ENCODE results near the gene EZH2. TPM values are rescaled to one million over a fixed set of nuclear protein-coding genes. Genes with fewer than 3 reads are reported as not detected.

EZH2 gene
- total and polyA plus RNA-seq, 2 donors from 2014 or later, result 1.6 to 4.7 TPM

DNA sequence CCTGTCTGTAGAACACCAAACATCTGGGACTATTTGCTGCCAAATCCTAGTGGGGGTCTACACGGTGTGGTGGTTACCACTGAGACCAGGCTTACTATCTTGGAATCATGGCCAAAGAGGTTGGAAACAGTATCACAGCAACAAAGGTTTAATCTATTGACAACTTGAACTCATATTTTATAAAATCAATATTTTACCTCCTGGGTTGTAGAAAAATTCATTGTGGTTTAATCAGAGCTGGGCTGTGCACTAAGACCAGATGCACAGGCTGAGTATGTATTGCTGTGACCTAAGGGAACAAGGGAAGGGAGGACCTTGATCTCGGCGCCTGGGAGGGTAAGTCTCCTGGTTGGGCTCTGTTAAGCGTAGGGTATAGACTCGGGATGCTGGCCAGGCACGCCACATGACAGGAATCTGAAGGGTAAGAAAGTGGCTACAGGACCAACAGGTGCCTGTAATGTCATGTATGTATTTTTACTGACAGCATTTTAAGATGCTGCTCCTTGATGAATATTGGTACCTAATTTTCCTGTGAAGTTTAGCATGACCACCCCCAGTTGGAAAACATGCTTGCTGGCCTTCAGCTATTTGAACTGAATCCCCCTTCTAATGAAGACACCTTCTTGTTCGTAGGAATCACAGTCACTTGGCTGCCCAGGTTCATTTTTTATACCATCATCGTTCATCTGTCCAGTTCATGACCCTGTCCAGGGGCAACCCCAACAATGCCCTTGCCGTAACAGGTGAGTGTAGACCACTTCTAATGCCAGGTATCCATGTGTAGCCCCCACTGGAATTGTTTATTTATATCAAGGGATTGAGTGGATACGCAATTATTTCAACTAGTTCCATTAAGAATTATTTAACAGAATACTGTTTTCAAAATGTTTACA lies 79.5 kb downstream of the EZH2 start:
- Histone ChIP-seq H3K4me3 (ENCODE audit: low read length in 3 of 3) (no peak overlapping the region), H3K27ac (ENCODE audit: low read depth in 2 of 2, low read length in 2 of 2) (no peak overlapping the region), H3K4me1 (ENCODE audit: control insufficient read depth in 2 of 3, insufficient read depth in 2 of 3, low read depth in 1 of 3, low read length in 3 of 3) (no peaks in the 10 kb centered on the region), H3K36me3 (ENCODE audit: control insufficient read depth in 2 of 3, insufficient read depth in 3 of 3, low read length in 3 of 3) (peaks cover 9 to 30% (median 9%) of the 10 kb centered on the region in 3 donors), H3K27me3 (ENCODE audit: control insufficient read depth, insufficient read depth, low read length) (no peaks in the 10 kb centered on the region), H3K9me3 (ENCODE audit: control insufficient read depth in 2 of 3, insufficient read depth in 1 of 3, low read length in 3 of 3) (no peaks in the 10 kb centered on the region), H3K9ac (ENCODE audit: low read length in 3 of 3) (no peak overlapping the region)
- no peak for FAIRE-seq
- intact Hi-C loops (cut with DNase I), result no loop called here
- TF ChIP-seq, protein P1, sequence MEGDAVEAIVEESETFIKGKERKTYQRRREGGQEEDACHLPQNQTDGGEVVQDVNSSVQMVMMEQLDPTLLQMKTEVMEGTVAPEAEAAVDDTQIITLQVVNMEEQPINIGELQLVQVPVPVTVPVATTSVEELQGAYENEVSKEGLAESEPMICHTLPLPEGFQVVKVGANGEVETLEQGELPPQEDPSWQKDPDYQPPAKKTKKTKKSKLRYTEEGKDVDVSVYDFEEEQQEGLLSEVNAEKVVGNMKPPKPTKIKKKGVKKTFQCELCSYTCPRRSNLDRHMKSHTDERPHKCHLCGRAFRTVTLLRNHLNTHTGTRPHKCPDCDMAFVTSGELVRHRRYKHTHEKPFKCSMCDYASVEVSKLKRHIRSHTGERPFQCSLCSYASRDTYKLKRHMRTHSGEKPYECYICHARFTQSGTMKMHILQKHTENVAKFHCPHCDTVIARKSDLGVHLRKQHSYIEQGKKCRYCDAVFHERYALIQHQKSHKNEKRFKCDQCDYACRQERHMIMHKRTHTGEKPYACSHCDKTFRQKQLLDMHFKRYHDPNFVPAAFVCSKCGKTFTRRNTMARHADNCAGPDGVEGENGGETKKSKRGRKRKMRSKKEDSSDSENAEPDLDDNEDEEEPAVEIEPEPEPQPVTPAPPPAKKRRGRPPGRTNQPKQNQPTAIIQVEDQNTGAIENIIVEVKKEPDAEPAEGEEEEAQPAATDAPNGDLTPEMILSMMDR (IDR thresholded peaks at IDR 0.05; ENCODE audit: borderline replicate concordance, extremely low read depth, insufficient read depth), result no peak
- DNase-seq, result no peak

DNA sequence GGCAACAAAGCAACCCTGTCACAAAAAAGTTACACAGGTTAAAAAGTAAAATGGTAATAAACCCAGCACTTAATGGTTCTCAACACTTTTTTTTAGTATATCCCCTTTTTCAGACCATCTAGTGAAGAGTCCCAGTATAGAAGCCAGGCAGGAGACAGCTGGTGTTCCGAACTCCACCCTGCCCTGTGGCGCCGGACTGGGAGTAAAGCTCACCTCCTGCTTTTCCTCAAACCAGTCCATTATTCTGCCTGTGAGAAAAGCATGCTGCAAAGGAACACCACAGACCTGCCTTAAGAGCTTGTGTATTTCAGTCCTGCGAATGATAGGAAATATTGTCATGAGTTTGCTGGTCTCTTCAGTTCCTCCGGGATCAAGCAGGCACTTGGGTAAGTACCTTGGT lies 81.0 kb downstream of the EZH2 start:
- no peak overlapping the region for H3K27ac ChIP-seq (ENCODE audit: low read depth in 2 of 2, low read length in 2 of 2)
- no peak for DNase-seq
- H3K9ac ChIP-seq (ENCODE audit: low read length in 3 of 3), result no peak overlapping the region
- H3K27me3 ChIP-seq (ENCODE audit: control insufficient read depth, insufficient read depth, low read length), result no peaks in the 10 kb centered on the region
- intact Hi-C loops (cut with DNase I), result no loop called here
- TF ChIP-seq, protein P1 (IDR thresholded peaks at IDR 0.05; ENCODE audit: borderline replicate concordance, extremely low read depth, insufficient read depth), result no peak
- H3K36me3 ChIP-seq (ENCODE audit: control insufficient read depth in 2 of 3, insufficient read depth in 3 of 3, low read length in 3 of 3), result peaks cover 9 to 45% (median 22%) of the 10 kb centered on the region in 3 donors
- no peaks in the 10 kb centered on the region for H3K4me1 ChIP-seq (ENCODE audit: control insufficient read depth in 2 of 3, insufficient read depth in 2 of 3, low read depth in 1 of 3, low read length in 3 of 3)
- FAIRE-seq, result no peak
- no peaks in the 10 kb centered on the region for H3K9me3 ChIP-seq (ENCODE audit: control insufficient read depth in 2 of 3, insufficient read depth in 1 of 3, low read length in 3 of 3)
- no peak overlapping the region for H3K4me3 ChIP-seq (ENCODE audit: low read length in 3 of 3)

DNA sequence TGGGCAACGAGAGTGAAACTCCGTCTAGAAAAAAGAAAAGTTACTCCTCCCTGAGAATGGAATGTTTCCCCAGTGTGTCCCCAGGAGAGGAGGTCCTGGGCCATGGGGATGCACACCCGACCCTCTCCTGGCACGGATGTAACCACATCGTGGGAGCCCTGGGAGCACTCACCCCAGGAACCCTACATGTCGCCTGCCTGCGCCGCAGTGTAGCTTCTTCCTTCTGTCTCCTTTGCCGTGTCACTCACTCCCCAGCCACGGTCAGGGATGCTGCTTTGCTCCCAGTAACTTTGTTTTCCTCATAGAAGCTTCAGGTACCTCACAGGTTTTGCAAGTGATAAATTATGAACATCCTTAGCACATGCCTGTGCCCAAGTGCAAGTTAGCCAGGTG lies 82.0 kb downstream of the EZH2 start:
- intact Hi-C loops (cut with DNase I), result no loop called here

More for the DNA sequence above, 82.0 kb downstream of the EZH2 start:
- FAIRE-seq, result no peak
- Histone ChIP-seq H3K27ac (ENCODE audit: low read depth in 2 of 2, low read length in 2 of 2) (no peak overlapping the region), H3K4me3 (ENCODE audit: low read length in 3 of 3) (no peak overlapping the region), H3K27me3 (ENCODE audit: control insufficient read depth, insufficient read depth, low read length) (no peaks in the 10 kb centered on the region), H3K9me3 (ENCODE audit: control insufficient read depth in 2 of 3, insufficient read depth in 1 of 3, low read length in 3 of 3) (no peaks in the 10 kb centered on the region), H3K9ac (ENCODE audit: low read length in 3 of 3) (no peak overlapping the region), H3K36me3 (ENCODE audit: control insufficient read depth in 2 of 3, insufficient read depth in 3 of 3, low read length in 3 of 3) (peaks cover 9 to 49% (median 23%) of the 10 kb centered on the region in 3 donors), H3K4me1 (ENCODE audit: control insufficient read depth in 2 of 3, insufficient read depth in 2 of 3, low read depth in 1 of 3, low read length in 3 of 3) (no peaks in the 10 kb centered on the region)
- DNase-seq, result no peak
- TF ChIP-seq, protein P1 (IDR thresholded peaks at IDR 0.05; ENCODE audit: borderline replicate concordance, extremely low read depth, insufficient read depth), result no peak
